CD4-positive, alpha-beta T cell treated with Interleukin-21 for 1 hour (primary cell): ENCODE measurements around the gene SNX20.

Experiments
- DNase-seq: peaks from one replicate; pipeline ENCODE4 v3.0.0-alpha.2; 2020

SNX20 gene

DNA sequence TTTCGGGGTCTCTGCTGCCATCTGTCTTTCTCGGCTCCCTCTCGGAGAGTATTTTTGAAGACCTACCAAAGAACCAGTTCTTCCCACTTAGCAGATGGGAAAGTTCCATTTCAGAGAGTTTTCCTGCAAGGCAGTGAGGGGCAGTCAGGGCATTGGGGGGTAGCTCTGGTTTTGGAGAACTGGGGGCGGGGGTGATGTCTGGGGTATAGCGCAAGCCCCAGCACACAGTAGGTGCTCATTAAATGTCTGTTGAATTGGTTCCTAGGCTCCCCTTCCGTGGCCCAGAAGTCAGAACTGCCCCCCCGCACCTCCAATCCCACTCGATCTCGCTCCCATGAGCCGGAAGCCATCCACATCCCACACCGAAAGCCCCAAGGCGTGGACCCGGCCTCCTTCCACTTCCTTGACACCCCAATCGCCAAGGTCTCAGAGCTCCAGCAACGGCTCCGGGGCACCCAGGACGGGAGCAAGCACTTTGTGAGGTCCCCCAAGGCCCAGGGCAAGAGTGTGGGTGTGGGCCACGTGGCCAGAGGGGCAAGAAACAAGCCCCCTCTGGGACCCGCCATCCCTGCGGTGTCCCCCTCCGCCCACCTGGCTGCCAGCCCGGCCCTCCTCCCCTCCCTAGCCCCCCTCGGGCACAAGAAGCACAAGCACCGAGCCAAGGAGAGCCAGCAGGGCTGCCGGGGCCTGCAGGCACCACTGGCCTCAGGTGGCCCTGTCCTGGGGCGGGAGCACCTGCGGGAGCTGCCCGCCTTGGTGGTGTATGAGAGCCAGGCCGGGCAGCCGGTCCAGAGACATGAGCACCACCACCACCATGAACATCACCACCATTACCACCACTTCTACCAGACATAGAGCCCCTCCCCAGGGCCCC lies 47.9 kb downstream of the SNX20 start:
- DNase-seq: no peak

DNA sequence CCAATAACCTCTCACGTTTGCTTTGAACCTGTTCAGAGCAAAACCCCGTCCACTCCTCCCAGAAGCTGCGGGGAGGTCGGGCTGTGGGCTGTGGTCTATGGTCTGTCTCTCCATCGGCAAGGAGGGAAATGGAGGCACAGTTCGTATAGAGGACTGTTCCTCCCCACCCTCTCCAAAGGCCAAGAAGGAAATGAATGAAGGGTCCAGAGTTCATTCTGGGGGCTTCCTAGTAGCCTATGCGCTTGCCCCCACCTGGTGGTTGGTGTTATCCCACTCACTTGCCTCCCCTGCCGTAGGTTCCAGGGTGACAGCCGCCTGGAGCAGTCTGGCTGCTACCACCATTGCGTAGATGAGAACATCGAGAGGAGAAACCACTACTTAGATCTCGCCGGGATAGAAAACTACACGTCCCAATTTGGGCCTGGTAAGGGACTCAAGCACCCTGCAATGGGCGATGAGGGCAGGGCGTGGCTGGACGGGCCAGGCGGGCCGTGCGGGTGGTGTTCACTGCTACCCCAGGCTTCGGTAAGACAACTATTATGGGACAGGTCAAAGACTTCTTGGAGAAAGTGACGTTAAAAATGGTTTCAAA lies 49.0 kb downstream of the SNX20 start:
- no peak for DNase-seq

DNA sequence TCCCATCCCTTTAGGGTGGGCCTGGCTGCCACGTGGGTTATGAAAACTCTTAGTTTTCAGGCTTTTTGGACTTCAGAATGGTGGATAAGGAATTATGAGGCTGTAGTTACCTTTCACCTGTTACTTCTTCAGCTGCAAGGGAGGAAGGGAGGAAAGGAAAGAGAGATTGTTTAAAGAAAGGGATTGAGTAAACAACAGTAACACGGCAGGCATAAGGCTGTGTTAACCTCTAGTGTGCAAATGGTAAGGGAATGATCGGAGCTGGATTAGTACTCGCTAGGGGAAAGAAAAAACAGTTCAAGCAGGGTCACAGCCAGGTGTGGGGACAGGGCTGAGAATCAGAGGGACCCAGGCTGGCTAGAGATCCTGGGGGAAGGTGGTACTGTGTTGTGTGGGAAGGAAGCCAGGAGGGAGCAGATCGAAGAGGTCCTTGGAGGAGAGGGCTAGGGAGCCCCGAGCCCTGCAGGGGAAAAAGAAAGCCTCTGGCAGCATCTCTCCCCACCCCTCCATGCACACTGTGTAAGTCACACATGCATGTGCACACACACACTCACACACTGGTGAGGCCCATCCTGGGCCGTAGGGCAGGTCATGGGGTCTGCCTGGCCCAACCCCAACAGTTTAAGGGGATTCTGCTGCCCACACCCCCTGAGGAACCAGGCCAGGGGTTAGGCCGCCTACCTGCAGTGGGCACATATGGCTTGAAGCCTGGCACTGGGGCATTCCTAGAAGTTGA lies 49.7 kb downstream of the SNX20 start:
- no peak for DNase-seq

DNA sequence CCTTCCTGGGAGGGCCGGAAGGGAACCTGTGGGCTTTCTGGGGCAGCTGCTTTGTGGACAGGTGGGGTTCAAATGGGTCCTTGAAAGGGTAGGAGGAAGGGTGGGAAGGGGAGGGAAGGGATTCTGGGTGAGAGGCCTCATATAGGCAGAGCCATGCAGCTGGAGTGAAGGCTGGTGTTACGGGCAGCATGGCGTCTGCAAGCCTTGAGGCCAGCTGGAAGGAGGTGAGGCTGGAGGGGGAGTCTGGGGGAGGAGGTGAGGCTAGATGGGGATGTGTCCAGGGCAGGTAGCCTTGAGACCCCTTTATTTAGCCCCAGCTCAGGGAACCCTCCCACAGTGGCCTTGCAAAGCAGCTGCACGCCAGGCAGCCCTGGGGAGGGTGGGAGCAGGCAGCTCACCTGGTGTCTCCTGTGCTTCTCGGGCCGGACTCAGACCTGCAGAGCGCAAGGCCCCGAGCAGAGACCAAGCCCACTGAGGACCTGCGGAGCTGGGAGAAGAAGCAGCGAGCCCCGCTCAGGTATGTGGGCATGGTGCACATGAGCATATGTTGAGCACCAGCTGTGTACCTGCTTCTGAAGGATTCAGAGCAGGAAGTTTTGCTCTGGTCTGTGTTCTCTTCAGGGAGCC lies 50.6 kb downstream of the SNX20 start:
- no peak for DNase-seq

DNA sequence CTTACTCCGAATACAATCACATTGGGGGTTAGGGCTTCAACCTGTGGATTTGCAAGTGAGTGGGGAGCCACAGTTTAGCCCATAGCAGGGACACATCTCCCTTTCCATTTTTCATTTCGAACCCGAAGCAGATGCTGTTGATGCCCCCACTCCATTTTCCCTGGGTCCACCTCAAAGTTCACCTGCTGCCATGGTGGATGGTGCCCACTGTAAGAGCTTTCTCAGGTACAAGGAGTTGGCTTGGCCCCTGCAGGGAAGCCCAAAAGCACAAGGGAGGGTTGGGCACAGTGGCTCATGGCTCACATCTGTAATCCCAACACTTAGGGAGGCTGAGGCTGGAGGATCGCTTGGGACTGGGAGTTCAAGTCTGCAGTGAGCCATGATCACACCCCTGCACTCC lies 51.8 kb downstream of the SNX20 start:
- no peak for DNase-seq

DNA sequence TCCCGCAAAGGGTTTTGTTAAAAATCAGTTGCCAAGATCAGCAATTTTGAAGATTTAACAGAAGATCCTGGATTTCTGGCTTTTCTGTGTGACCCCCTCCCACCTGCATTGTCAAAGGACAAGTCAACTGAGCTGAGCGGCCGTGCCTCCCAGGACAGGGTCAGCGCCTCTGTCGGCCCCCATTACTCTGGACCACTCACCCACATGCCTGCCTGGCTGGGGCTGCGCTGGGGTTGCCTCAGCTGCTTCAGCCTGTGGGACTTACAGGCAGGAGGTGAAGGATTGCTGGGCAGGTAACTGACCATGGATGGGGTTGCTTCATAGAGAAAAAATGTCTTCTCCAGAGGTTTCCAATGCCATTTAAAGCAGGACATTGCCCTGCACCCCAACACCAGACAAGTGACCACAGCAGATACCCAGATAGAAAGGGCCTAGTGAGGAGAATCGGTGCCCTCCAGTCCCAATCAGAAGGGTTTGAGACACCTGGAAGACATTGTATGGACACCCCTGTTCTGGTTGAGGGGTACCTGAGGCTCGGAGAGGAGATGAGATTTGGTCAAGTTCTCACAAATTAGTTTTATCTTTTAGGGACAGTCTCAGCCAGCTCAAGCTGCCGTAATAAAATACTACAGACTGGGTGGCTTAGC lies 52.8 kb downstream of the SNX20 start:
- no peak for DNase-seq

DNA sequence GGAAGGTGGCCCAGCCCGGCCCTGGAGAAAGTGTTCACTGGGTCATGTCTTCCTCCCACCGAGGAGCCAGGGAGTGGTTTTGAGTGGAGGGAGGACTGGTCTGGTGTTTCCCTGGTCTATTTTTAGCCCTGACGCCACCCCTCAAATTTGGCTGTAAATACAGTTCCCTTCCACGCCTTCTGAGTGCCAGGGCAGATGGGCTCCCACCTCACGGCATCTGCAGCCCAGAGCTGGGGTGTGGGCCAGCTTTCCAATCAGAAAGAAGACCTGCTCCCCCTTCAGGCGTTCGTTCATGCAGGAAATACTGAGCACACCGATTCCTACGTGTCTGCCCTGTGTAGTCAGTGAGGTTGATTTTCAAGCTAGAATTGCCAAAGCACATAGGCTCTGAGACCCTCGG lies 53.7 kb downstream of the SNX20 start:
- peak; percentile 44 for DNase-seq

DNA sequence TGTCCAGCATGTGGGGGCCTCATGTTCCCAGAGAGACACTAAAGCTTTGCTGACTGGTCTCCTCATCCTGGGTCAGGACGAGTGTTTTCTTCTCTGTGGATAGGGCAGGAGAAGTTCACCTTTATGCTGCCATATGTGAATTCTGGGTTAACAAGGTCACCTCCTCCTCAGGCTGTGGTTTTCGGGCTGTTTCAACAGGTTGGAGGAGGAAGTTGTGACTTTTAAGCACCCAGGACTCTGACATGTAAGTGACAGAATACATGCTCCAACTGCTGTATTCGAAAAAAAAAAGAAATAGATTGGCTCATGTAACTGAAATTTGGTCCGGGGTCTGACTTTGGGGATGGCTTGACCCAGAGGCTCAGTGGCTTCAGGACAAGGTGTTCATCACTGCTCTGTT lies 54.2 kb downstream of the SNX20 start:
- DNase-seq: no peak

DNA sequence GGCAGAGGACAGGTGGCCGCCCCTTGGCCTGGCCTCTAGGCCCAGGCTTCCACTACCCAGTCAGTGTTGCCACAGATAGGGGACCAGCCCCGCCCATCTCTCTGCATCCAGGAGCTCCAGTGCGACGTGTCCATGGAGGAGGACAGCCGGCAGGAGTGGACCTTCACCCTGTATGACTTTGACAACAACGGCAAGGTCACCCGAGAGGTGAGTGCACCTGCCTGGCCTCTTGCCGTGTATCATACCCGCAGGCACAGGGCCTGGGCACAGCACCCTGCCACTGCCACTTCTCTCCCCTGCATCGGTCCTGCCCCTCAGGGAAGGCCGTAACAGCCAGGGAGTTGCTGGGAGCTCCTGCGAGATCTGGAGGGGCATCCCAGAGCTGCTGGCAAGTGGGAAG lies 55.7 kb downstream of the SNX20 start:
- DNase-seq: no peak

DNA sequence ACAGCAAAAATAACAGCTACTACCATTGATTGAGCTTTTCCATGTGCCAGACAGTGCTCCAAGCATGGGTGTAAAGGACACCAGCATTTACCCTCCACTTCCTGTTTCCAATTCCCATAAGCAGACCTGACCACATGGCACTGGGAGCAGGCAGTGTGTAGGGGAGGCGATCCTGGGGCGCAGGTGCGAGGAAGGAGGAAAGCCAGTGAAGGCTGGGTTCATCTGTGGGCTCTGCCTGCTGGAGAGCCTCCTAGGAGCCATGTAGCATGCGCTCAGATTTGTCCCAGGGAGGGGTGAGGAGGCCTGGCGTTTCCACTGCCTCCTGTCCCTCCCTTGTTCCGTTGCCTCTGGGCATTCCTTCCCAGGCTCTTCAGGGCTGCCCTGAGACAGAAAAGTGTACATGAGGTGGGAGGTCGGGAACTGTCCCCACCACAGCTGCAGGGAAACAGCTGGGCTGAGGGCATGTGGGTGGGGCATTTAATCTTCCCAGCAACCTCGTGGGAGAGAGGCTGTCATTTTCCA lies 56.6 kb downstream of the SNX20 start:
- DNase-seq: no peak

DNA sequence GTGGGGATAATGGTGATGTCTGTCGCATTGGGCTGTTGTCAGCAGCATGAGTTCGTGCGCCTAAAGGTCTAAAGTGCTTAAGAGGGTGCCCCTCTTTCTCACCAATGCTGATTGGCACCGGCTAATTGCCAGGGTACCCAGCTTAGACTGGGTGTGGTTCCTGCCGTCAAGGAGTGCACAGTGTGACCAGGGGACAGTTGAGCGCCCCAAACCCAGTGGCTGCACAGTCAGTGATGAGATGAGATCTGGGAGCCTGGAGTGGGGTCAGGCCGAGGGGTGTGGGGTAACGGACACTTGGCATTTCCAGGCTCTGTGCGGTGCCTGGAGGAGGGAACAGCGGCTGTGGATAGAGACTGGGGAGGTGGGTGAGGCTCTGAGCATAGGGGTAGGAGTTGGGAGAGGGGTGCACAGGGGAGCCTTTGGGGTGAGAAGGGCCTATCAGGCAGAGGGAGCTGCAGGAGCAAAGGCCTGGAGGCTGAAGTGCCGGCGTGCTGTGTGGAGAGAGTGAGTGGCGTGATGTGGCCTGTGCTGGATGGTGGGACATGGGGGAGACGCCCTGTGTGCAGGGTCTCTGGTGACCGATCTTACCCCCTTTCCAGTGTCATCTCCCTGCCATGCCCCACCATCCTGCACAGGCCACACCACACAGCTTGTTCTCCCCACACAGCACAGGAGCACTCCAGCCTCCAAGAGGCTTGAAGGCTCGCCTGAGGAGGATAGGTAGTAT lies 58.3 kb downstream of the SNX20 start:
- no peak for DNase-seq

DNA sequence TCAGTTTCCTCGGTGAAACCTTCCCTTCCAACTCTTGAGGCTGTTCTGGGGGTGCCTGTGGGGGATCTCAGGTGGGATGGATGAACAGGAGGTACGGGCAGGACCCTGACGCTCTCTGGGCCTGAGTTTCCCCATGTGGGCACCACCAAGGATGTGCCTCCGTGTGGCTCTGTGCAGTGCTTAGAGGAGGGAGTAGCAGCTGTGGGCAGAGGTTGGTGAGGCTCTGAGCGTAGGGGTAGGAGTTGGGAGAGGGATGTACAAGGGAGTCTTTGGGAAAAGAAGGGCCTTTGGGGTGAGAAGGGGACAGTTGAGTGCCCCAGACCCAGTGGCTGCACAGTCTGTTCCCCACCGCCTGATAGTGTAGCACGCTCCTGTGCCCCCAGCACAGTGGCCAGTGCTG lies 59.1 kb downstream of the SNX20 start:
- DNase-seq: no peak
